Activated CD8-positive, alpha-beta memory T cell treated with anti-CD3 and anti-CD28 coated beads, Interleukin-2, amount 10 ng/mL, durations not matched to agents 7 days and 5 days (primary cell): ENCODE data around the gene PCDHGA12. TPM values are rescaled to one million over a fixed set of nuclear protein-coding genes. Genes with fewer than 3 reads are reported as not detected.

Experiments used
- ATAC-seq: fragments of 150-1000 bp; cut with Tn5 transposase; one replicate; pipeline ENCODE4 v1.10.0; 2021; ENCODE audit warnings: moderate library complexity
- CTCF ChIA-PET: fragments of 350-600 bp; sonication (Branson Sonifier 250); formaldehyde crosslinking; loops from one replicate; lab custom pipeline; 2021; ENCODE audit warnings: antibody characterized with exemption; lab: Charles Lee
- DNase-seq: peaks from one replicate; pipeline ENCODE4 v3.0.0-alpha.2; 2020
- H3K27ac Mint-ChIP-seq: one replicate; pipeline ENCODE4 v1.8.0; 2021; ENCODE audit warnings: mild to moderate bottlenecking, mixed read lengths
- H3K27me3 Mint-ChIP-seq: one replicate; pipeline ENCODE4 v1.8.0; 2021; ENCODE audit warnings: mixed read lengths
- H3K36me3 Mint-ChIP-seq: one replicate; pipeline ENCODE4 v1.8.0; 2021; ENCODE audit warnings: mild to moderate bottlenecking, mixed read lengths
- H3K4me1 Mint-ChIP-seq: one replicate; pipeline ENCODE4 v1.8.0; 2021; ENCODE audit warnings: mixed read lengths
- H3K4me3 Mint-ChIP-seq: one replicate; pipeline ENCODE4 v1.8.0; 2021; ENCODE audit warnings: mild to moderate bottlenecking, moderate library complexity, mixed read lengths
- H3K9me3 Mint-ChIP-seq: one replicate; pipeline ENCODE4 v1.8.0; 2022; ENCODE audit warnings: low read depth, mixed read lengths
- total RNA-seq, 2 experiments: library from RNA; stranded (reverse); gene quantifications; one replicate each; pipeline ENCODE4 v1.2.3, GENCODE V29; 2021

Gene PCDHGA12
- total RNA-seq, 2 experiments from 2014 or later, result 0.07 TPM; not detected in 1

GRCh38 chr5:141434006-141434405, 3.7 kb downstream of the PCDHGA12 start:
- Mint-ChIP-seq H3K36me3 (peaks cover 6% of the 10 kb centered on the region), H3K27ac (no peak overlapping the region), H3K9me3 (peaks cover 14% of the 10 kb centered on the region), H3K4me1 (peaks cover 5% of the 10 kb centered on the region), H3K4me3 (no peak overlapping the region), H3K27me3 (peaks cover 38% of the 10 kb centered on the region)
- ATAC-seq (no peak), DNase-seq (no peak)
- CTCF ChIA-PET, result no interaction called here

- H3K4me1 Mint-ChIP-seq, result no peaks in the 10 kb centered on the region
- no peak for DNase-seq
- peaks cover 18% of the 10 kb centered on the region for H3K27me3 Mint-ChIP-seq
- no peak overlapping the region for H3K4me3 Mint-ChIP-seq
- ATAC-seq, result no peak
- CTCF ChIA-PET, result interaction anchor here (0.7 to 1.5 kb wide), 4 partner anchors 20 to 127 kb away, joined by 3 to 4 read pairs (median 3); partner anchors contain the start of gene PCDHGB7
- H3K9me3 Mint-ChIP-seq, result peaks cover 3% of the 10 kb centered on the region
- H3K27ac Mint-ChIP-seq, result no peak overlapping the region
- H3K36me3 Mint-ChIP-seq, result peaks cover 3% of the 10 kb centered on the region
These were observed 6.9 kb downstream of the PCDHGA12 start for GRCh38 chr5:141437221-141437620.

- no peak overlapping the region for H3K4me3 Mint-ChIP-seq
- no peak for ATAC-seq
These were observed 9.3 kb downstream of the PCDHGA12 start for GRCh38 chr5:141439411-141440141.

GRCh38 chr5:141440341-141440740, 10.0 kb downstream of the PCDHGA12 start:
- H3K4me1 Mint-ChIP-seq, result no peaks in the 10 kb centered on the region
- DNase-seq, result no peak
- H3K4me3 Mint-ChIP-seq, result no peak overlapping the region
- ATAC-seq, result no peak
- CTCF ChIA-PET, result no interaction called here
- no peaks in the 10 kb centered on the region for H3K9me3 Mint-ChIP-seq
- no peak overlapping the region for H3K27ac Mint-ChIP-seq
- peaks cover 6% of the 10 kb centered on the region for H3K27me3 Mint-ChIP-seq
- H3K36me3 Mint-ChIP-seq, result no peaks in the 10 kb centered on the region

More at GRCh38 chr5:141439411-141440141, 9.3 kb downstream of the PCDHGA12 start:
- Mint-ChIP-seq H3K36me3 (no peaks in the 10 kb centered on the region), H3K9me3 (no peaks in the 10 kb centered on the region), H3K27me3 (peaks cover 6% of the 10 kb centered on the region), H3K27ac (no peak overlapping the region), H3K4me1 (no peaks in the 10 kb centered on the region)
- CTCF ChIA-PET, result no interaction called here
- no peak for DNase-seq

- CTCF ChIA-PET, result no interaction called here
- H3K9me3 Mint-ChIP-seq, result no peaks in the 10 kb centered on the region
- no peak for ATAC-seq
- no peak overlapping the region for H3K27ac Mint-ChIP-seq
- no peaks in the 10 kb centered on the region for H3K4me1 Mint-ChIP-seq
- no peaks in the 10 kb centered on the region for H3K36me3 Mint-ChIP-seq
- no peak for DNase-seq
- no peak overlapping the region for H3K4me3 Mint-ChIP-seq
- peaks cover 5% of the 10 kb centered on the region for H3K27me3 Mint-ChIP-seq
These were observed 11.4 kb downstream of the PCDHGA12 start for GRCh38 chr5:141441571-141442170.

GRCh38 chr5:141465351-141465750, 35.0 kb downstream of the PCDHGA12 start:
- CTCF ChIA-PET, result interaction anchor here (1.2 kb wide), 1 partner anchor 24 kb away, joined by 4 read pairs; the partner anchor contains the start of gene PCDHGC5
- H3K9me3 Mint-ChIP-seq, result no peaks in the 10 kb centered on the region
- H3K4me3 Mint-ChIP-seq, result no peak overlapping the region
- ATAC-seq, result no peak
- no peak for DNase-seq
- H3K27ac Mint-ChIP-seq, result no peak overlapping the region
- no peaks in the 10 kb centered on the region for H3K36me3 Mint-ChIP-seq
- no peaks in the 10 kb centered on the region for H3K4me1 Mint-ChIP-seq
- peaks cover 3% of the 10 kb centered on the region for H3K27me3 Mint-ChIP-seq

- Mint-ChIP-seq H3K27me3 (peaks cover 70% of the 10 kb centered on the region), H3K4me3 (peak within 1 kb of the TSS; percentile 55), H3K4me1 (peaks cover 26% of the 10 kb centered on the region), H3K27ac (peak within 1 kb of the TSS; percentile 15), H3K9me3 (no peaks in the 10 kb centered on the region), H3K36me3 (no peaks in the 10 kb centered on the region)
- ATAC-seq, result peak; percentile 51
- CTCF ChIA-PET, result interaction anchor here (1.5 to 1.8 kb wide), 2 partner anchors 17 to 37 kb away, joined by 3 to 5 read pairs; no protein-coding TSS in a partner anchor
- DNase-seq, result peak; percentile 43
These were observed 45.4 kb downstream of the PCDHGA12 start, which contains the start of gene PCDHGC3 for GRCh38 chr5:141475625-141476131. PCDHGC3 (plus strand) TSS chr5:141475966; CDS start chr5:141476117, 151 bp downstream.

GRCh38 chr5:141476132-141476911, 46.0 kb downstream of the PCDHGA12 start:
- H3K4me3 Mint-ChIP-seq, result peak overlapping the region; percentile 55
- DNase-seq, result no peak
- H3K36me3 Mint-ChIP-seq, result no peaks in the 10 kb centered on the region

GRCh38 chr5:141477044-141477575, 46.8 kb downstream of the PCDHGA12 start:
- peaks cover 26% of the 10 kb centered on the region for H3K4me1 Mint-ChIP-seq
- H3K27me3 Mint-ChIP-seq, result peaks cover 76% of the 10 kb centered on the region
- ATAC-seq (no peak), DNase-seq (no peak)
- CTCF ChIA-PET, result interaction anchor here (1.8 kb wide), 1 partner anchor 36 kb away, joined by 5 read pairs; no protein-coding TSS in a partner anchor
- H3K27ac Mint-ChIP-seq, result peak overlapping the region; percentile 28
- H3K9me3 Mint-ChIP-seq, result no peaks in the 10 kb centered on the region
- H3K4me3 Mint-ChIP-seq, result peak overlapping the region; percentile 36
- H3K36me3 Mint-ChIP-seq, result no peaks in the 10 kb centered on the region

More at GRCh38 chr5:141476132-141476911, 46.0 kb downstream of the PCDHGA12 start:
- H3K9me3 Mint-ChIP-seq, result no peaks in the 10 kb centered on the region
- no peak overlapping the region for H3K27ac Mint-ChIP-seq
- CTCF ChIA-PET, result interaction anchor here (1.5 to 1.8 kb wide), 2 partner anchors 17 to 36 kb away, joined by 3 to 5 read pairs; no protein-coding TSS in a partner anchor
- peaks cover 26% of the 10 kb centered on the region for H3K4me1 Mint-ChIP-seq
- peaks cover 76% of the 10 kb centered on the region for H3K27me3 Mint-ChIP-seq
- no peak for ATAC-seq

GRCh38 chr5:141477815-141478214, 47.5 kb downstream of the PCDHGA12 start:
- DNase-seq (no peak), ATAC-seq (no peak)
- Mint-ChIP-seq H3K27ac (no peak overlapping the region), H3K9me3 (no peaks in the 10 kb centered on the region), H3K27me3 (peaks cover 83% of the 10 kb centered on the region), H3K4me1 (peaks cover 26% of the 10 kb centered on the region), H3K36me3 (no peaks in the 10 kb centered on the region), H3K4me3 (no peak overlapping the region)
- CTCF ChIA-PET, result no interaction called here

GRCh38 chr5:141478321-141478945, 48.1 kb downstream of the PCDHGA12 start:
- Mint-ChIP-seq H3K4me1 (peaks cover 26% of the 10 kb centered on the region), H3K9me3 (no peaks in the 10 kb centered on the region), H3K27ac (no peak overlapping the region), H3K4me3 (no peak overlapping the region), H3K36me3 (no peaks in the 10 kb centered on the region), H3K27me3 (peaks cover 85% of the 10 kb centered on the region)
- CTCF ChIA-PET, result no interaction called here
- DNase-seq (peak; percentile 48), ATAC-seq (no peak)

GRCh38 chr5:141479776-141480175, 49.5 kb downstream of the PCDHGA12 start:
- Mint-ChIP-seq H3K4me1 (peaks cover 26% of the 10 kb centered on the region), H3K27ac (no peak overlapping the region), H3K4me3 (no peak overlapping the region), H3K36me3 (no peaks in the 10 kb centered on the region), H3K9me3 (no peaks in the 10 kb centered on the region), H3K27me3 (peaks cover 85% of the 10 kb centered on the region)
- CTCF ChIA-PET, result interaction anchor here (1.6 kb wide), 1 partner anchor 15 kb away, joined by 3 read pairs; no protein-coding TSS in a partner anchor
- DNase-seq (no peak), ATAC-seq (no peak)
